Lung microvascular endothelial cell (primary cell): ENCODE data around the gene RELB. TPM values are rescaled to one million over a fixed set of nuclear protein-coding genes. Genes with fewer than 3 reads are reported as not detected.

Experiments used
- DNase-seq, 2 donors: peaks; one replicate each; pipeline versions ENCODE4 v3.0.0 to v3.0.0-alpha.2; 2010; ENCODE audit warnings: low read depth in 2 of 2
- total RNA-seq: library from RNA; depleted of rRNA; stranded (reverse); fragments of >200 nt; gene quantifications from 2 replicates; pipeline ENCODE4 v1.2.1, GENCODE V29; 2014

The RELB gene
- total RNA-seq, 1 donor from 2014 or later = 11.1 TPM

DNA sequence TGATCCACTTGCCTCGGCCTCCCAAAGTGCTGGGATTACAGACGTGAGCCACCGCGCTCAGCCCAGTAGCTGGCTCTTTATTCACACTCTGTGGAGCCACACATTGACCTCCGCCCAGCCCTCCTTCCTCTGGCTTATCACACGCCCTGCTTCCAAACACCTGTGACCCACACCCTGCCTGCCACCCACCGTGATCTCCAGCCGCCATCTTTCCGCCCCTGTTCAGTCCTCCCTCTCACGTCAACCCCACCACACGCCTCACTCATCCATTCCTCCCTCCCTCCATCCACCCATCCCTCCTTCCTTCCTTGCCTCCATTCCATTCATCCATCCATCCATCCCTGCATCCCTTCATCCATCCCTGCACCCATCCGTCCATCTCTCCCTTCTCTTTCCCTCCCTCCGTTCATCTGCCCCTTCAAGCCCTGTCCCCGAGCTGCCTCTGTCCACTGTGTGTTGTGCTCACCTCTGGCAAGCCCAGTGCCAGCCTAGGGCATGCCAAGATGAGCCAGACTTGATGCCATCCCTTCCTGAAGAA, 57.4 kb downstream of the RELB start:
- no peak for DNase-seq

DNA sequence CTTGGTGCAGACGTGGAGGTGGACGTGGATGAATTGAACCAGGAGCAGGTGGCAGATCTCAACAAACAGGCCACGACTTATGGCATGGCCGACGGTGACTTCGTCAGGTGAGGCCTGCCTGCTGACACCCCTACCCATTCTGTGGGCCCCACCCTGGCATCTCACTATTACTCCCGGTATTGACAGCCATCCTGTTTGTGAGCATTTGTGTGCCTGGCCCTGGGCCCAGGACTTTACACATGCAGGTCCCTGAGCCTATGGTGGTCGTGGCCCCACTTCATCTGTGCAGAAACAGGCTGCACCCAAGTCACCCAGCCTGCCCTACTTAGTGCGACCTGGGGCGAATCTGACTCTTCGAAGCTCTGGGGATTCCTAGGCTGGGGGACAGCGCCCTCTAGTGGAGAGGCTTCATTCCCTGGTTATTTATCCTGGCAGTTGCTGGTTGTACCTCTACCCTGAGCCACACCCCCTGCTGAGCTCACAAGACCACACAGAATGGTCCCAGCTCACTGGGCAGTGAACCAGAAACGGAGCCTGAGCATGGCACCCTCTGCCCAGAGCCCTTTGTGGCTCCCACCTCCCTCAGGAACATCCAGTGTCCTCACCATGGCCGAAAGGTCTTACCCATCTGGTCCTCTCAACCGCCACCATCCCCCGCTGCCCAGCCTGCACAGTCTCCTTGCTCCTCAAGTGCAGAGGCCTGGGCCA, 58.1 kb downstream of the RELB start:
- DNase-seq = peak; percentile 79 to 88

DNA sequence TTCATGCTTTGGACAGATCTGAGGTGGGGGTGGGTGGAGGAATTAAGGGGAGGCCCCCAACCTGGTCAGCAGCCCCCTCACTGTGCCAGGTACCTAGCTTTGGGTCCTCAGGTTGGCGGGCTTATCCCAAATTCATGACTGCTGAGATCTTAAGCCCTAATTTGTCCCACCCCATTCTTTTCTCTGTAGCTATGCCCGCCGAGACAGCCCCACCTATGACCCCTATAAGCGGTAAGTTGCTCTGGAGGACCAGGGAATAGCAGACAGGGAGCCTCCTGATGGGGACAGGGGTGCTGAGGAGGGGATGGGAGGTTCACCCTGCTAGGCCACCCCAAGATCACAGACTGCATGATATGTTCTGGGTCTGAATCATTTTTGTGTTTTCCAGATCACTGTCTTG, 60.7 kb downstream of the RELB start:
- DNase-seq = no peak

DNA sequence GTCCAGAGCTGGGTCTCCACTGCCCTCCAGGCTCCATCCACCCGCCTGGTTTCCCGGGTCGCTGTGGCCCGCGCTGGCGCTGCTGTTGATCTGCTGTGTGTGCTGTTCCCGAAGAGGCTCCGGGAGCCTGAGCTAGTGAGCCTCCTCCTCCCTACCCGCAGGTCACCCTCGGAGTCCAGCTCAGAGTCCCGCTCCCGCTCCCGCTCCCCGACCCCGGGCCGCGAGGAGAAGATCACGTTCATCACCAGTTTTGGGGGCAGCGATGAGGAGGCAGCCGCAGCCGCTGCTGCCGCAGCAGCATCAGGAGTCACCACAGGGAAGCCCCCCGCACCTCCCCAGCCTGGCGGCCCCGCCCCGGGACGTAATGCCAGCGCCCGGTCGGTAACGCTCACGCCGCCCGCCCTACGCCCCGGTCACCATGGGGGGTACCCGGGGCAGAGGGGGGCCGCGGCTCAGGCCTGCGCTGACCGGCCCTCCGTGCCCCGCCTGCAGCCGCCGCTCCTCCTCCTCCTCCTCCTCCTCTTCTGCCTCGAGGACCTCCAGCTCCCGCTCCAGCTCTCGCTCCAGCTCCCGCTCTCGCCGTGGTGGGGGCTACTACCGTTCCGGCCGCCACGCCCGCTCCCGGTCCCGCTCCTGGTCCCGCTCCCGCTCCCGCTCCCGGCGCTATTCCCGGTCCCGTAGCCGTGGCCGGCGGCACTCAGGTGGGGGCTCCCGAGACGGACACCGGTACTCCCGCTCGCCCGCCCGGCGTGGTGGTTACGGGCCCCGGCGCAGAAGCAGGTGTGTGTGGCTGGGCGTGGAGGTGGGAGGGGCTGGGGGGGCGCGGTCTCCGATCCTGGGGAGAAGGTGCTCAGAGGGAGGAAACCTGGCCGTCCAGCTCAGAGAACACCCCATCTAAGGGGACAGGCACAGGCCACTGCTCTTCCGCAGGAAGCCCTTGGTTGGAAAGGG, 62.9 kb downstream of the RELB start:
- no peak for DNase-seq

DNA sequence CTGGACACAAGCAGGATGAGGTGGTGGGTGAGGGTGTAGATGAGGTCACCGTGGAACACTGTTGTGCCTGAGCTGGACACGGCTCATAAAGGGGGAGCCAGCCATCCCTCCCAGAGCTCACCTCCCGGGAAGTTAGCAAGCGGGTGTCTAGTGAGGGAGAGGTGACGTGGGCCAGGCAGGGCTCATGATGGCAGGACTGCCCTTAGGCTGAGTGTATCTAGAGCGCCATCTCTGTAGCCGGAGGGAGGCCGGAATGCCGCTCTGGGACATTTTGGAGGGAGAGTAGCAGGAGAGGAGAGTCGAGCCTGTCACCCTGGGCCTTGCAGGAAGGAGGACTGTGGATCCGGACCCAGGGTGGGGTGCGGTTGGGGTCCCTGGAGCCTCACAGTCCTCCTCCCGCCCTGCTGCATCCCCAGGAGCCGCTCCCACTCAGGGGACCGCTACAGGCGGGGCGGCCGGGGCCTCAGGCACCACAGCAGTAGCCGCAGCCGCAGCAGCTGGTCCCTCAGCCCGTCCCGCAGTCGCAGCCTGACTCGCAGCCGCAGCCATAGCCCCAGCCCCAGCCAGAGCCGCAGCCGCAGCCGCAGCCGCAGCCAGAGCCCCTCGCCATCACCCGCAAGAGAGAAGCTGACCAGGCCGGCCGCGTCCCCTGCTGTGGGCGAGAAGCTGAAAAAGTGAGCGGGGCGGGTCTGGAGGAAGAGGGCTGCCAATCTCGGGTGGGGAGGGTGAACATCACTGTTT, 65.8 kb downstream of the RELB start:
- no peak for DNase-seq

DNA sequence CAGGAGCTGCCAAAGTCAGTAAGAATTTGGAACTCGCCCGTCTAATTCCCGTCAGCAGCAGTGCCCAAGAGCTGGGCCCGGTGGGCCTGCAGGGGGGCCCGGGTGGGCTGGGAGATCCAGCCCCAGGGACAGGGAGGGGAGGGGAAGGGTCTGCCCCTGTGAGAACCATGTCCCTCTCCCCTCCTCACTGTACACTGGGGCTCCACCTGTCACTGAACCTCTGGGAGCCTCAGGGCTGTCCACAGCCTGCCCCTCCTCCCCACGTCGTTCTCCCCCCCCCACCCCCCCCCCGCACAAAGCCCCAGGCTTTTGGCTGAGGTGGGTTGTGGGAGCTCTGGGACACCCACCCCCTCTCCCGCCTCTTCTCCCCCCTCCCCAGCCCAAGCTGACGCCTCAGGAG, 66.8 kb downstream of the RELB start:
- no peak for DNase-seq

DNA sequence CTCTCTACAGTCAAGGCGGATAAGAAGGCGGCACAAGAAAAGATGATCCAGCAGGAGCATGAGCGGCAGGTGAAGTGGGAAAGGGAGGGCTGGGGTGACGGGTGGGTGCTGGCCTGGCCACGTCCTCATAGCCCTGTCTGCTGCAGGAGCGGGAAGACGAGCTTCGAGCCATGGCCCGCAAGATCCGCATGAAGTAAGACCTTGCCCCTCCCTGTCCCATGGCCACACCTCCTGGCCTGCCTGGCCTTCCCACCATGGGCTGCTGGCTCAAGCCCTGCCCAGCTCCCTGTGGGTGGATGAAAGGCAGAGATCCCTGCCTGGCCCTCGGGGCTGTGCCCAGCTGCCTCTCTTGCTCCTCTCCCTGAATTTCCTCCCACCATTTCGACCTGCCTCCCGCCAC, 67.8 kb downstream of the RELB start:
- no peak for DNase-seq

DNA sequence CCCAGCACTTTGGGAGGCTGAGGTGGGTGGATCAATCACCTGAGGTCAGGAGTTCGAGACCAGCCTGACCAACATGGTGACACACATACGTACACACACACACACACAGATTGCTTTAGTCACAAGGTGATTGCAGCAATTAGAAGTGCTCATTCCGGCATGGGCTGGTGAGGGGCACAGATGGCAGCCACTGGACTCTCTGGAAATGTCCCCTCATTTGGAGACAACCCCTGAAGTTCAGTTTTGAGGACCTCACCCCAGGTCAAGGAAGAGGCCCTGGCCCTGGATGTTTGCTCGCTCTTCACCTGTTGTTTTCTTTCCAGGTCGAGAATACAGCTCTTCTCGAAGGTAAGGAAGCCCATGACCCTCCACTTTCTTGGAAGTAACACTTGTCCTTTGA, 69.0 kb downstream of the RELB start:
- no peak for DNase-seq

DNA sequence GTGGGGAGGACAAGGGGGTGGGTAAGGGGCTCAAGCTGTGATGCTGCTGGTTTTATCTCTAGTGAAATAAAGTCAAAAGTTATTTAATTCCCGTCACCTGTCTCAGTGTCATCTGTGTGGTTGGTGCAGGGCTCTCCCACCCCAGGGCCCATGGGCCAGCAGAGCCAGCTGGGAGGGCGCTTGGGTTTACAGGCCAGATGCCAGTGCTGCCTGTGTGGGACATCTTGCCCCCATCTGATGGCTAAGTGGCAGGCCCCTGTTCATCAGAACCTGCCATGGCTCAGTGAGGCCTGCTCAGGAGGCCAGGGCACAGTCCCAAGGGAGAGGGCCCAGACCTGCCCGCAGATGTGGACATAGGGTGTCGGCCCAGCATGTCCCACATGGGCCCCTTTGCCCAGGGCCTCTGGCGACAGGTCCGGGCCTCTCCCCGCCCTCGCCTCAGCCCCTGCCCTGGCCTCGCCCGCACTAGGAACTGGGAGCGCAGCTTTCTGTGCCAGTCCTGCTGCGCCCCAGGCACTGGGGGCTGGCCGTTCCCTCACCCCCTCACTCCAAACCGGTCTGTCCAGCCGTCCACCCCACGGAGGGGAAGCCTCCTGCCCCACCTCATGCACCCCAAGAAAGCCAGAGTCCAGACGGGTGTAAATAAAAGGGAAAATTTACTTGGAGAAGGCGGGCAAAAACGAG, 69.7 kb downstream of the RELB start:
- DNase-seq = no peak

DNA sequence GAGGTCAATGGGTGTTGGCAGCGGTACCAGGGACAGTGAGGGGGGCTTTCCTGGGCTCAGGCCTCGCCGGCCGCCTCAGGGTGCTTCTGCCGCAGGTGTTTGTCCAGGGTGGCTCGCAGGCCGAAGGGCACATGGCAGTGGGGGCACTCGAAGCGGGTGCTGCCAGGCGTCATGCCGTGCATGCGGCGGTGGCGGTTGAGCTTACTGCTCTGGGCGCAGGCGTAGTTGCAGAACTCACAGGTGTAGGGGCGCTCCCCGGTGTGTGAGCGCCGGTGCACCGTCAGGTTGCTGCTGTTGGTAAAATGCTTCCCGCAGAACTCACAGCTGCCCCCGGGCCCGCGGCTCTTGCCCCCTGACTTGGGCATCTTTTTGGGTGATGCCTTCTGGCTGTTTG, 70.3 kb downstream of the RELB start:
- no peak for DNase-seq

DNA sequence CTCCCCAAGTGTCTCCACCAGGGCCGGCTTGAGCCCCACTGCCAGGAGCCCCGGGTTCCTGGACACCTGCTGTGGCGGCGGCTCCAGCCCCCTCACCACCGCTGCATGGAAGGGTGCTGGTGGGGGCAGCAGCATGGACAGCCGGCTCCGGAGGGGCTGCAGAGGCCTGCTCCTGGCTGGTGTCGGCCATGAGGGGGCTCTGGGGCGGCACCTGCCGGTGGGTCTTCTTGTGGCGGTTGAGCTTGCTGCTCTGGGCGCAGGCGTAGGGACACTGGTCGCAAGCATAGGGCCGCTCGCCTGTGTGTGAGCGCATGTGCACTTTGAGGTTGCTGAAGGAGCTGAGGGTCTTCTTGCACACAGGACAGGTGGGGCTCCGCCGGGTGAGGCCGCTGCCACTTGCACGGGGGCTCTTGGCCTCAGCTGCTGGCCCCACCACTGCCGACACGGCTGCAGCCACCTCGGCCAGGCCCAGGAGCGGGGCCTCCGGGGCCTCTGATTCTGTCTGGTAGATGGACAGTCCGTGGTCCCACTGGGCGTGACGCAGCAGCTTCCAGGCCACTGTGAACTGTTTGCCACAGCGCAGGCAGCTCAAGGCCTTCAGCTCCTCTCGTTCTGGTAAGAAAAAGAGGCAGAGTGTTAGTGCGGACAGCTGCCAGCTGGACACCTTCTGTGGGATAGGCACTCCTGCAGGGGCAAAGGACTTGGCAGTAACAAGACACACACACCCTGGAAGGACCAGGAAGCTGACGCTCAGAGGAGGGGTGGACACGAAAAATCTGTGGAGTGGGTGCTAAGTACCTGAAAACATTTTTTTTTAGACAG, 70.9 kb downstream of the RELB start:
- no peak for DNase-seq

DNA sequence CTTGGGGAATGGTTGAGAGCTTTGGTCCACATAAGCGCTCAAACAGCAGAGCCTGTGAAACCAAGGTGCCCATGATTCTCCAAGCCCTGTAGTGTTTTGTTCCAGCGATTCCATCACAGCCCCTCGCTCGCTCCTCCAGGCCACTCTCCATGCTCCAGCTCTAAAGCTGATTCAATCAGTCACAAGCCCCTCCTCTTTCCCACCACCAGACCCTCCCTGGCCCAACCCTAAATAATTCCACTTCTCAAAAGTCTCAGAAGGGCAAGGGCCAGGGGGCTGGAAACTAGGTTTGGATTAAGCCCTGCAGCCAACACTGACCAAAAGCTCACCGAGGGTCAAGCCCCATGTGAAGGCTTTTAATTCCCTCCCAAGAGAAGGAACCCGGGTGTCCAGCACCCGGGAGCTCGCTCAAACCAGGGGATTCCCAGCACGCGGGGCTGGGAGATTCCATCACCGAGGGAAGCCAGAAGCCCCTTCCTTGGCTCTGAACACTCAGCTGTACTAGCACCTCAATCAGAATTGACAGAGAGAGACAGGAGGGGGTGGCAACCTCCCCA, 73.6 kb downstream of the RELB start:
- DNase-seq = no peak

DNA sequence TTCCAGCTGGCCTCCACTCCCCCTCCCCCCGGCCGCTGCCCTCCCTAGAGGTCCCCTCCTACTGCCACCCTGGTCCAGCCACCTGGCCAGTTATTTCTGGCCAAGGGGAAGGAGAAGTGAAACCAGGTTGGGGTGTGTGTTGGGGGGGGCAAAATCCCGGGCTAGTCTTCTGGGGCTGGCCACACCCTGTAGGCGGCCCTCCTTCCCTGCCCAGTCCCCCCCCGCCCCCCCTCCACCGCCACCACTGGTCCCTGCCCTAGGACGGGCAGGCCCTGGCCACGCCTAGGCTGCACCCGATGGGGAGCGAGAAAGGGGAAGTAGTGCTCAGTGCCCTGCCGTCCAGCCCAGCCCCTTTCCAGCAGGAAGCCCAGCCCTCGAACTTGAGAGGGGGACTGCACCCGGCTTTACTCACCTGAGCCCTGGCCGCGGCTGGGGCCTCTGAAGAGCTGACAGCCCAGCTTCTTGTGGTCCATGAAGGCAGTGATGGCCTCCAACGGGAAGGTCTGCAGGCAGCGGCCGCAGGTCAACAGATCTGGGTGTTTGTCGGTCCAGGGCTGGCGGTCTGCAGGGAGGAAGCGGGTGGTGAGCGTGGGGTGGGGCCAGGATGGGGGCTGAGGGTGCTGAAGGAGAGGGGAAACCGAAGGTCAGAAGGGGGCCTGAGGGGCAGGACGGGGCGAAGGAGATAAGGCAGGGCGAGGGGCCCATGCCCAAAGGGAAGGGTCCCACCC, 74.2 kb downstream of the RELB start:
- DNase-seq = peak in 1 of 2 donors; percentile 26

DNA sequence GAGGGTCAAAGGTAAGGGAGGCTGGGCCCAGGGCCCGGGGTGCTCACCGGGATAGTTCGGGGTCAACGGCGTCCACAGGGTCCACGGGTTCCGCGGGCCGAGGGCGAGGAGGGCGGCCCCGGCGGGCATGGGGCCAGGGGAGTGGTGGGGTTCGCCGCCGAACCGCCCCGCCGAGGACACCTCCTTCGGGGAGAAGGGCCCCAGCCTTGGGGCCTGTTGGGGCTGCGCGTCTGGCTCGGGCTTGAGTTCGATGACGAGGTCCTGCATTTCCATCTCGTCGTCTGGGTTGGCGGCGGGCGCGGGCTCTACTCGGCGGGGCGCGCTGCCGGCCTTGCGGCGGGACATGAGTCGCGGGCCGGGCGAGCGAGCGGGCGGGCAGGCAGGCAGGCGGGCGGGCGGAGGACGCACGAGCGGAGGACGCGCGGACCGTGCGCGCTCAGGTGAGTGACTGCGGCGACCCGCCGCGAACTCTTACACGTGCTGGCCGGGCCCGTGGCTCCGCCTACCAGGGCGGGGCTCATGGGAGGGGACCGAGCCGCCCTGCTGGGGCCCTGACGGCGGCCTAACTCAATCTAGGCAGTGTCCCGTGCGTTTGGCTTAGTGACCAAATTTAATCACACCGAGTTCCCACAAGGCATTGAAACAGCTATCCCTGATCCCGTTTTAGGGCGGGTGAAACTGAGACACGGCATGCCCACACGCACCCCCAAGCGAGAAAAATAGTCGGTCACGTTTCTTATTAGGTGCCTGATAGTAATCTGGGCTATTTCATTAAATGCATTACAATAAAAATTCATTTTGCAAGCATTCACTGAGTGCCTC, 75.0 kb downstream of the RELB start, which contains the start of gene ZNF296:
Gene ZNF296, minus strand, starts transcription at position 450 of the 822 bp plus-strand sequence. Its CDS starts 105 bp downstream, at position 345.
- DNase-seq = peak; percentile 52 to 69

DNA sequence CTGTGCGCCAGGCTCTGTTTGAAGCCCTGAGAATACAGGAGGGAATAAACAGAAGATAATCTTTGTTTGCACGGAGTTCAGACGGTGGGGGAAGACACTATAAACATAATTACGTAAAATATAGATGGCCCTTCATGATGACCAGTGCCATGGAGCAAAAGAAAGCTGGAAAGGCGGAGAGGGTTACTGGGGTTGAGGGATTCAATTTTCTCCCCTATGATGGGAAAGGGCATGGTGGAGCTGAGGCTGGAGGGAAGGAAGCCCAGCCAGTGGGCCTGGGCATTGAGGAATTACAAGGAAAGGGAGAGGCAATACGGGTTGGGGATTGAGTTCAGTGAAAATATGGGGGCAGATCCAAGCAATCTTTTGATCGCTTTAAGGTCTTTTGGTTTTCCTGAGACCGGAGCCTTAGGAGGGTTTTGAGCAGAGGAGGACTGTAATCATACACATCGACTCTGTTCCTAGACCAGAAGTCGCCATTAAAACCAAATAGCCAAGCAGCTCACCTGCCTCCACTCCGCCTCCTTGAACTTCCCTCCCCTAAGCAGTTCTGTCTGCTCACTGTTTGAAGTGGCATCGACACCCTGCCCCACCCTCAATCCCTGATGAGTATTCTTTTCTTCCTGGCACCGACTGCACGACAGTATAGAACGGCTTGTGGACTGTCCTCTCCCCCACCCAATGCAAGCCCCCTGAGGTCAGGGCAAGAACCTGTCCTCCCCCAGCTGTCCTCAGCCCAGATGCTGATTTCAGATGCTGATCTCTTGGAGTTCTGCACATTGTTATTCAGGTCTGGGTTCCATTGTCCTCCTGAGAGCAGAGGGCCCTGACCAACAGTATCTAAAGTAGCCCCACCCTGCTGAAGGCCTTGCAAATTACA, 75.8 kb downstream of the RELB start:
- no peak for DNase-seq

DNA sequence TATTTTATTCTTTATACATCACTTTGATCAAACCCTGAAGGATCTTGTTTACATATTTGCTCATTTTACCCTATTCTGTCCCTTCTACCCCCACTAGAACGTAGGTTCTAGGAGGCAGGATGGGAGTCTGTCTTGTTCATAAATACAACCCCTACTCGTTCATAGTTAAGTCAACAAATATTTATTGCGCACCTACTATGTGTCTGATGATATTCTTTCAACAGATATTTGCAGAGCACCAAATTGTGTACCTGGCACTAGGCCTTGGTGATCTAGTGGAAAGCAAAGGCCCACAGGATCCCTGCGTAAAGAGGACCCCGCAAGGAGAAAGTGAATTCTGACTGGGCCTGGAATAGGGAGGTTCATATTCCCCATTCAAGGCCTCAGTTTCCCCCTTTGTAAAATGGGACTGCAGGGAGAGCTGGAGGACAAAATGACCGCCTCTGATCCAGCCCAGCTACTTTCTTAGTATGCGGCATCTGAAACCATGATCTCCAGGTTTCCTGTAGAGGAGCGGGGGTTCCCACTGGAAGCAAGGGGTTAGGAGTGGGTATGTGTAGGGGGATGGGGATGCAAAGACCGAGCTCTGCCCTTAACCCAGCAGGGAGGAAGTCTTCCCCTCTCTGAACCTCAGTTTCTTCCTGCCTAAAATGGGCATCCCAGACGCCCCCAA, 77.3 kb downstream of the RELB start:
- no peak for DNase-seq
